Suppressor macrophage treated with lipopolysaccharide for 1 hour (primary cell): ENCODE measurements around the gene KCTD7.
"Not testable (repeated sequence)": the region's sequence is repeated elsewhere in the genome, so short reads cannot be mapped to it uniquely, and the experiment has no call there.

ENCODE experiments used
- DNase-seq, 3 donors: peaks; one replicate each; pipeline ENCODE4 v3.0.0-alpha.2; 2020 to 2022

KCTD7 gene

DNA sequence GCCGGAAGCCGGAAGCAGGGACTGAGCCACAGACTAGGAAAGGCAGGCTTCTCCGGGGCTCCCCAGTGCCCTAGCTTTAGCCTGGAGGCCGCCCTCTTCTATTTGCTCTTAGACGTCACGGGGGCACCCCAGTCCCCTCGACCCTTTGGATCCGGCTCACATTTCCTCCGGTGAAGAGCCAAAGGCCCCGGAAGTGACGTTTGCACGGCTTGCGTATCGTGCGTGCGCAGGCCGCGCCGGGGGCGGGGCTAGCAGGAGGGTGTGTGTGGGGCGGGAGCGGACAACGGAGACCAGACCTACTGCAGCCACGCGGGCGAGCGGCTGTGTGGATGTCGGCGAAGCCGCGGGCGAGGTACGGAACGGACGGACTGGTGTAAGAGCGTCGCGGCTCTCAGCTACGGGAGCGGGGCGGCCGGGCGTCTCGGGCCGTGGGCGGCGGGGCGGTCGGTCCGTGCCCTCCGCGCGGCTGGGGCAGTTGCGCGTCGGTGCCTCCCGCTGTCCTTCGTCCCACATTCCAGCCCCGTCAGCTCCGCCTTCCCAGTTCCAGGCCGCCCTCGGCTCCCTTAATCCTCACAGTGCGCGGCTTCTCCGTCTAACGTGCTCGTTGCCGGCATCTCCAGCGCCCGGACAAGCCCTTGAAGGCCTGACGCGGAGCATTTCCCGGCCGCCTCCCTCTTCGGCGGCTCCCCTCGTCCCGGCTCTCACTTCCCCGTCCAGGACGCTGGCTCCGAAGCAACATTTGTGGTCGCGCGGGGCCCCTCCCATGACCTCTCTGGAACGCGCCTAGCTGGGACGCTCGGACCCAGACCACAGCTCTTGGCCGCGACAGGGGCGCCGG, 25.8 kb downstream of the KCTD7 start:
- DNase-seq, result peak; percentile 100

DNA sequence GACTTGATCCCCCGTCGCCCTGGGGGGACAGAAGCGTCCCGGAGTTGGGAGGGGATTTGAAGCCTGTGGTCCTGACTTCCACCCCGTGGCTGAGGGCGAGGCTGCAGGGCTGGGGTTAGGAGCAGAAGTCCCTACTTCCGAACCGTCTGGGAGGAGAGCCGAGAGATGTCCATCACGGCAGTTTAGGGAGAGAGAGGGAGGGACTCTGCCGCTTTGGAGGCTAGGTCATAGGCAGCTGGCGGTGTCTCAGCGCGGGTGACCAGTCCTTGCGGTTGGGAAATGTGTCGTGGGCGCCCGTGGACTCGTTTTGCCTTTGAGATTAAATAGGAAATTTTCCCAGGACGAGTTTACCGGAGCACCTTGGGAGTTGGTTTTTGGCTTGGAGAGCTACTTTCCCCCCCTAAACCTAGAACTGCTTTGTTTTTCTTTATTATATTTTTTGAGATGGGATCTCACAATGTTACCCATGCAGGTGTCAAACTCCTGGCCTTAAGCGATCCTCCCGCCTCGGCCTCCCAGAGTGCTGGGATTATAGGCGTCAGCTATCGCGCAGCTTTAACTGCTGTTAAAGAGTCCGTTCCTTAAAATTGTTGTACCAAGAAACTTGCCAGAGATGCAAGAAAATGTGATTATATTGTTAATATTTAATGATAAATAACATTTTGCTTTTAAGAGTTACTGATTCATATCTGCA, 26.6 kb downstream of the KCTD7 start:
- DNase-seq, result peak; percentile 81 to 88 (median 87)

DNA sequence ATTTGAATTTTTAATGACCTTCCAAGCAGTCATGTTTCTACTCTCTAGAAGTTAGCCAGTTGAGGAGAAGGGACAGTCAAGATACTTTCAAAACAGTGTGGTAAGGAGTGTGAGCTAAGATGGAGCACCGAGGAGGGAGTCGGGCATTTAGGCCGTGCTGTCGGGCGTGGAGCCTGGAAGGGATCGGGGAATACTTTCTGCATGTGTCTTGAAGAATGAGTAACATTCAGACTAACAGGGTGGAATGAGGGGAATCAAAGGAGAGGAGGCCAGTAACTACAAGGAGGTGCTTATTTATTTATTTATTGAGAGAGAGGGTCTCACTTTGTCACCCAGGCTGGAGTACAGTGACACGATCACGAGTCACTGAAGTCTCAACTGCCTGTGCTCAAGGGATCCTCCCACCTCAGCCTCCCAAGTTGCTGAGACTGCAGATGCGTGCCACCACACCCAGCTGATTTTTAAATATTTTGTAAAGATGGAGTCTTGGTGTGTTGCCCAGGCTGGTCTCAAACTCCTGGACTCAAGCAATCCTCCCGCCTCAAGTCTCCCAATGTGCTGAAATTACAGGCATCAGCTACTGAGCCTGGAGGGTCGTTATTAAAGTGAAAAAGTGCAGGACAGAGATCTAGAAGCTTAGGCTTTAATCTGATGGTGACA, 27.3 kb downstream of the KCTD7 start:
- peak; percentile 25 to 46 (median 27) for DNase-seq

GRCh38 chr7:66657798-66658197, 29.1 kb downstream of the KCTD7 start:
- DNase-seq, result no peak

DNA sequence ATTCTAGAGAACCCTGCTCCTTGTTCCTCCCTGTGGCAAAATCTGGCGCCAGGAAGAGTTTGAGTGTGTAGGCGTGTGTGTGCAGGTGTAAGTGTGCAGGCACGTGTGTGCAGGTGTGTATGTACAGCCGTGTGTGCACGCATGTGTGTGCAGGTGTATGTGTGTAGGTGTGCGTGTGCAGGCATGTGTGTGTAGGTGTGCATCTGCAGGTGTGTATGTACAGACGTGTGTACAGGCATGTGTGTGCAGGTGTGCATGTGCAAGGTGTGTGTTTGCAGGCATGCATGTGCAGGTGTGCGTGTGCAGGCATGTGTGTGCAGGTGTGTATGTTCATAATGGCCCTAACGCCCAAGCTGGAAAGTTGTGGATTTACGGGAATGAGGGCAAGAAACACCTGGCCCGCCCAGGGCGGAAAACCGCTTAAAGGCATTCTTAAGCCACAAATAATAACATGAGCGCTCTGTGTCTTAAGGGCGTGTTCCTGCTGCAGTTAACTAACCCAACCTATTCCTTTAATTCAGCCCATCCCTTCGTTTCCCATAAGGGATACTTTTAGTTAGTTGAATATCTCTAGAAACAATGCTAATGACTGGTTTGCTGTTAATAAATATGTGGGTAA, 34.1 kb downstream of the KCTD7 start:
- DNase-seq, result no peak

DNA sequence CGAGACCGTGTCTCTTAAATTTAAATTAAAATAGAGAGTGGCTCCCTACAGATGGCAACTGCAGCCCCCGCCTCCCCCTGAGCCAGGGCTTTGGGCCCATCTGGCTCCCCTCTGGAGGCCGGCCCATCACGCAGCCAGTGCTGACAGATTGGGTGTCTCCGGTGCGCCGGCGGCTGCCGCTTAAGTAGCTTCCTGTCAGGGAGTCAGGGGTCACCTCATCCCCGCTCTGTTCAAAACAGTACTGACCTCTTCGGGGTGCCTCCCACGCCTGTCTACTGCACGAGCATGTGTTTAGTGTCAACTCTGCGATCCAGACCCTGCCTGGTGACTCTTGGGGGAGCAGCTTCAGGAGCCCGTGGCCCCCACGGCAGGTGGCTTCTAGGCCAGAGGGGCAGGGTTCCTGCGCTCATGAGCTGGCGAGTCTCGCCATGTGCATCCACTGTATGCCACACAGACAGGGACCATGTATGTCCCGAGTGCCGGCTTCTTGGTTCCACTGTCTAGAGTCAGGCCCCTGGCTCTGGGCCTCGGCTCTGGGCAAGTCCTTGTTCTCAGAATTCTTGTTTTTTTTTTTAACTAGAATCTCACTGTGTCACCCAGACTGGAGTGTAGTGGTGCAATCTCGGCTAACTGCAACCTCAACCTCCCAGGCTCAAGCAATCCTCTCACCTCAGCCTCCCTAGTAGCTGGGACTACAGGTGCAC, 36.1 kb downstream of the KCTD7 start:
- DNase-seq, result no peak

DNA sequence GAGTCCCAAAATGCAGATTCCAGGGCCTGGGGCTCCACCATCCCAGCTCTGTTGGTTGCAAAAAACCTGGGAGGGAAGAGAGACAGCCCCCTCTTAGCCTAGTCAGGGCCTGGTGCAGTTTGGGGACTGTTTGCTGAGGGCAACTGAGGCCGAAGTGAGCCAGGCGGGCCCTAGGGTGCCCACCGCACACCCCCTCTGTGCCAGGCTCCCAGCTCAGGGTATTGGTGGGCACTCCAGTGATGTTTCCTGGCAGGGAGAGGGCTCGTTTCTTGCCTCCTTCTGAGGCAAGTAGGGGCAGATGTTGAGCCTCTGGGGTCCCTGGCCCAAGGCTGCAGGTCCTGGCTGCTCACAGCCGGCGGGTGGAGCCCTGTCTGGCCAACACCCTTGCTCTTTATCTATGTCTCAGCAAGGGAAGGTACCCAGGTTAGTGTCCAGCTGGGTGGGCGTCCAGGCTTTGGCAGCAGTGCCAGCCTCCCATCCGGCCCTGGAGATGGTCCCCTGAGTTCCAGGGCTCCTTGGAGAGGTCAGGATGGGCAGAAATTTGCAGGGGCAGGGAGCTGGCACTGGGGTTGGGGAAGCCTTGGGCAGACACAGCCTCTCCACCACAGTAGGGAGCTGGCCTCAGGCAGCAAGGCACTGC, 37.8 kb downstream of the KCTD7 start:
- DNase-seq, result no peak

DNA sequence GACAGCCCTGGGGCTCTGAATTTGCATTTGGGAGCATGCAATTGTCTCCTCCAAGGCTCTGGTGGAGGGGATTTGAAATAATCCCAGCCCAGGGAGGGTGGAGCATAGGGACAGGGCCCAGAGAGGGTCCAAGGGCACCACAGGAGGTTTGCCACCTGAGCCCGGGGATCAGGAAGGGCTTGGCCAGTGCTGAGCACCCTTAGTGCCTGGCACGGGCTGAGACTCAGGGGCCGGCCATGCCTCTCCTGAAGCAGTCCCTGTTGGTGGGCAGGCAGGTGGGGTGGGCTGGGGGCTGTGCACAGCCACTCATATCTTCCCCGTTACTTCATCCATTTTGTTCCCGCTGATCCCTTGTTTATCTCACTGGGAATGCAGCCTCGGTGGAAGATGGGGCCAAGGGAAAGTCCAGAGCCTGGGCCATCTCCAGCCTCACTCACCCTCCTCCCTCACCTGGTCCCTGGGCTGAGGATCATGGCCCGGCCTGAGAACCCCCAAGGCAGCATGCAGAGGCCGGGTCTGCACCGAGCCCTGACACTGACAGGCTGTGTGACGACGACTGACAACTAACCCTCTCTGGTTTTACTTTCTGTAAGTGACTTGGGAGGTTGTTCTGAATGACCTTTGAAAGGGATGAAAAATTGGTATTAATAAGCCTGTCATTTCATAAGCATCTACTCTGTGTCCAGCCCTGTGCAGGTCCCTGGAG, 38.5 kb downstream of the KCTD7 start:
- DNase-seq, result no peak

- no peak for DNase-seq
Measured at GRCh38 chr7:66668112-66668511, 39.4 kb downstream of the KCTD7 start.

DNA sequence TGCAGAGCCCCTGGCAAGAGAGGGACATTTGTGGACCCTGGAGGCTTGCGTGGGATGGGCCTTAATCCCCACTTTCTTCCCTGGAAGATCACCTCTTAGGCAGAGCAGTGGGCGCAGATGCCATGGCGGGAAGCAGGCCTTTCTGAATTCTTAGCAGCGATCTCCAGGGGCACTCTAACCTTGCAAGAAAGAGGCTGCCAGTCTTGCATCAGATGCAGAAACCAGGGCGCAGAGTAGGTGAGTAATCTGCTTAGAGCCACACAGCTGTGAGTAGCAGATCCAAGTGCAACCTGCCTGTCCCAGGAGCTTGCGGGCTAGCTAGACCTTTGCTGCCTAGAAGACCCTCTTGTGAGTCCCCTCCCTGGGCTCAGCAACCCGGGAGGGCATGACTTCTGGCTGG, 40.0 kb downstream of the KCTD7 start:
- no peak for DNase-seq

- no peak for DNase-seq
Measured at GRCh38 chr7:66669088-66669487, 40.4 kb downstream of the KCTD7 start.

- DNase-seq, result no peak
Measured at GRCh38 chr7:66669496-66669895, 40.8 kb downstream of the KCTD7 start.

- no peak for DNase-seq
Measured at GRCh38 chr7:66671034-66671433, 42.4 kb downstream of the KCTD7 start.

GRCh38 chr7:66671486-66671885, 42.8 kb downstream of the KCTD7 start:
- not testable (repeated sequence) for DNase-seq

DNA sequence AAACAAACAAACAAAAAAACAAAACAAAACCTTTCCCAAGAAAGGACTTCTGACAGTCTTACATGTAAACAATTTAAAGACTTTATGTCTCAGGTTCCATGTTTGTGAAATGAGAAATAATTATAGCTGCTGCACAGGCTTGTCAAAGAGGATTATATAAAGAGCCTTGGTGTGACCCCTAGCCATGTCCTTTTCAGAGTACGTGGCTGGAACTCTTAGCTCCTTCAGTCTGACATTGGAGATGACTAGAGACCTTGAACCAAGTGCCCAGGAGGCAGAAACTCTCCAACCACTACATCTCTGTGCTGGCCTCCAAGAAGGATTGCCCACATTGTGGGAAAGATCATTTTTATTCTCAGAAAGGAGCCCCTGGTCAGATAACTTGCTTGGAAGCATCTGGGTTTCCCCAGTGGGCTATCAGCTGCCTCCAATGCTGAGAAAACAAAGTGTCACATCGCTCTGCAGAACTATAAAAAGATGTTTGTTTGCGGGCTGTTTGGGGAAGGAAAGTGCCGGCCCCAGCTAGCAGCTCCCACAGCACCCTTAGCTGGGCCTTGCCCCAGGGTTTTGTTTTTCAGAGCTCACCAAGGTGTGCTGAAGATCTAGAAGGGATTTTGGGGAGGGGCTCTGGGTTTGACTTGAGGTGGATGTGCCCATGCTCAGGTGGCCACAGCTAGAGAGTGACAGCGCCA, 43.9 kb downstream of the KCTD7 start:
- not testable (repeated sequence) for DNase-seq

- peak; percentile 49 to 57 (median 51) for DNase-seq
Measured at GRCh38 chr7:66673124-66673640, 44.5 kb downstream of the KCTD7 start.

DNA sequence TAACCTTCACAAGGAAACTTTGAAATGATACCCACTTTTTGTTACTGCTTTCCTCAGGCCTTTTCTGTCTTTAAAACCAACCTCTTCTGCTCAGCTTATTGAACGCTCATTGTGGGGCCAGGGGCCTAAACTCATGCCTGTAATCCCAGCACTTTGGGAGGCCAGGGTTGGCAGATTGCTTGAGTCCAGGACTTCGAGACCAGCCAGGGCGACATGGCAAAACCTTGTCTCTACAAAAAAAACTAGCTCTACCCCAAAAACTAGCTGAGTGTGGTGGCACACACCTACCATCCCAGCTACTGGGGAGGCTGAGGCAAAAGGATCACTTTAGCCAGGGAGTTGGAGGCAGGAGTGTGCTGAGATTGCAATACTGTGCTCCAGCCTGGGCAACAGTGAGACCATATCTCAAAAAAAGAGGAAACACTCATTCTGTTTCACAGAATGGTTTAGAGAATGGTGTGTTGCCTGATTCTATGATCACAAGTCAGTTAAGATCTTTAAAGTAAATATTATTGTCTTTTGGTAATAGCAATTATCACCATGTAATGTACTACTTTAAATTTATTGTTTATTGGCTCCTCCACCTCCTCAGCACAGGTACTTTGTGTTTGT, 51.1 kb downstream of the KCTD7 start:
- DNase-seq, result peak; percentile 22 to 41 (median 32)

DNA sequence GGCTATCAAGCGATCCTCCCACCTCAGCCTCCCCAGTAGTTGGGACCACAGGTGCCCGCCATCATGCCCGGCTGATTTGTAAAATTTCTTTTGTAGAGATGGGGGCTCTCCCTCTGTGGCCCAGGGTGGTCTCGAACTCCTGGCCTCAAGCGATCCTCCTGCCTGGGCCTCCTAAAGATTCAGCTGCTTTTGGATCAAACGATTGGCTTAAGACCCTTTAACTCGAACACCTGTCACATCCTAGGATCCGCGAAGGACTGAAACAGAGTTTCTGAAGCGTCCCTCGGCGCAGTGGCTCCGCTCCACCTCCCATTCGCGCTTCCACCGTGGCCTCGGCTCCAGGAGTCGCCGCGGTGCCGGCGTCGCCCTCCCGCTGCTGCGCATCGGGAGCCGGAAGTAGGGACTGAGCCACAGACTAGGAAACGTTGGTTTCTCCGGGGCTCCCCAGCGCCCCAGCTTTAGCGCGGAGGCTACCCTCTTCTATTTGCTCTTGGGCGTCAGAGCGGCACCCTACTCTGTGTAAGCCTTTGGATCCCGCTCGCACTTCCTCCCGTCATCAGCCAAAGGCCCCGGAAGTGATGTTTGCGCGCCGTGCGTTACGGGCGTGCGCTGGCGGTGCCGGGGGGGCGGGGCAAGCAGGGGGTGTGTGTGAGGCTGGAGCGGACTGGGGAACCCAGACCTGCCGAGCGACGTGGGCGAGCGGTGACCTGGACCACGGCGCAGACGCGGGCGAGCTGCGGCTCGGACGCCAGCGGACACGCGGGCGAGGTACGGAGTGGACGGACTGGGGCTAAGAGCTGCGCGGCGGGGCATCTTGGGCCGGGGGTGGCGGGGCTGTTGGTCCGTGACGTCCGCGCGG, 53.0 kb downstream of the KCTD7 start:
- DNase-seq, result peak; percentile 98 to 99 (median 99)
